Rectal smooth muscle tissue (tissue), 1 donor: ENCODE results near the gene COL12A1.

Experiments
- H3K27ac ChIP-seq: one replicate; pipeline ENCODE4 v1.7.0; 2013; ENCODE audit warnings: low read depth, low read length, inconsistent platforms
- H3K27me3 ChIP-seq: one replicate; pipeline ENCODE4 v1.7.0; 2013; ENCODE audit warnings: low read length; ENCODE audit not compliant: control insufficient read depth, insufficient read depth
- H3K36me3 ChIP-seq: one replicate; pipeline ENCODE4 v1.7.0; 2013; ENCODE audit warnings: low read length; ENCODE audit not compliant: control insufficient read depth, insufficient read depth
- H3K4me1 ChIP-seq: one replicate; pipeline ENCODE4 v1.7.0; 2013; ENCODE audit warnings: low read length; ENCODE audit not compliant: control insufficient read depth, insufficient read depth
- H3K4me3 ChIP-seq: one replicate; pipeline ENCODE4 v1.7.0; 2013; ENCODE audit warnings: low read length
- H3K9ac ChIP-seq: one replicate; pipeline ENCODE4 v1.7.0; 2013; ENCODE audit warnings: low read length

COL12A1 gene

GRCh38 chr6:75167851-75168250 is 38.0 kb downstream of the COL12A1 start:
- Histone ChIP-seq H3K27me3 (no peaks in the 10 kb centered on the region), H3K27ac (peak overlapping the region; percentile 17), H3K4me3 (no peak overlapping the region), H3K9ac (no peak overlapping the region), H3K36me3 (no peaks in the 10 kb centered on the region), H3K4me1 (peaks cover 20% of the 10 kb centered on the region)

GRCh38 chr6:75167325-75167724 is 38.5 kb downstream of the COL12A1 start:
- Histone ChIP-seq H3K27ac (no peak overlapping the region), H3K4me3 (no peak overlapping the region), H3K9ac (no peak overlapping the region), H3K36me3 (no peaks in the 10 kb centered on the region), H3K4me1 (peaks cover 20% of the 10 kb centered on the region), H3K27me3 (no peaks in the 10 kb centered on the region)

GRCh38 chr6:75166773-75167172 is 39.1 kb downstream of the COL12A1 start:
- Histone ChIP-seq H3K9ac (no peak overlapping the region), H3K27ac (no peak overlapping the region)

GRCh38 chr6:75166236-75166635 is 39.6 kb downstream of the COL12A1 start:
- Histone ChIP-seq H3K4me3 (no peak overlapping the region), H3K27ac (no peak overlapping the region)

More at GRCh38 chr6:75166773-75167172, 39.1 kb downstream of the COL12A1 start:
- Histone ChIP-seq H3K36me3 (no peaks in the 10 kb centered on the region), H3K4me1 (peaks cover 19% of the 10 kb centered on the region), H3K4me3 (no peak overlapping the region), H3K27me3 (no peaks in the 10 kb centered on the region)

GRCh38 chr6:75158176-75158575 is 47.7 kb downstream of the COL12A1 start:
- Histone ChIP-seq H3K36me3 (no peaks in the 10 kb centered on the region), H3K9ac (no peak overlapping the region), H3K27ac (no peak overlapping the region), H3K27me3 (no peaks in the 10 kb centered on the region), H3K4me1 (no peaks in the 10 kb centered on the region), H3K4me3 (no peak overlapping the region)

More at GRCh38 chr6:75166236-75166635, 39.6 kb downstream of the COL12A1 start:
- H3K9ac ChIP-seq, result no peak overlapping the region
- H3K4me1 ChIP-seq, result peaks cover 13% of the 10 kb centered on the region
- H3K36me3 ChIP-seq, result no peaks in the 10 kb centered on the region
- no peaks in the 10 kb centered on the region for H3K27me3 ChIP-seq

- Histone ChIP-seq H3K4me1 (no peaks in the 10 kb centered on the region), H3K4me3 (no peak overlapping the region), H3K36me3 (no peaks in the 10 kb centered on the region), H3K27ac (no peak overlapping the region), H3K9ac (no peak overlapping the region), H3K27me3 (no peaks in the 10 kb centered on the region)
Measured at GRCh38 chr6:75157336-75157735, 48.5 kb downstream of the COL12A1 start.

GRCh38 chr6:75156186-75156878 is 49.5 kb downstream of the COL12A1 start:
- Histone ChIP-seq H3K27ac (no peak overlapping the region), H3K9ac (no peak overlapping the region), H3K27me3 (no peaks in the 10 kb centered on the region), H3K36me3 (peaks cover 5% of the 10 kb centered on the region), H3K4me1 (no peaks in the 10 kb centered on the region), H3K4me3 (no peak overlapping the region)

GRCh38 chr6:75155631-75156030 is 50.2 kb downstream of the COL12A1 start:
- Histone ChIP-seq H3K27me3 (no peaks in the 10 kb centered on the region), H3K27ac (no peak overlapping the region), H3K9ac (no peak overlapping the region), H3K36me3 (peaks cover 5% of the 10 kb centered on the region), H3K4me1 (no peaks in the 10 kb centered on the region), H3K4me3 (no peak overlapping the region)

GRCh38 chr6:75154973-75155372 is 50.9 kb downstream of the COL12A1 start:
- no peaks in the 10 kb centered on the region for H3K27me3 ChIP-seq
- H3K27ac ChIP-seq, result no peak overlapping the region
- no peaks in the 10 kb centered on the region for H3K4me1 ChIP-seq
- no peak overlapping the region for H3K4me3 ChIP-seq
- H3K36me3 ChIP-seq, result peaks cover 5% of the 10 kb centered on the region
- H3K9ac ChIP-seq, result no peak overlapping the region

- no peaks in the 10 kb centered on the region for H3K4me1 ChIP-seq
- no peaks in the 10 kb centered on the region for H3K27me3 ChIP-seq
- H3K9ac ChIP-seq, result no peak overlapping the region
- peaks cover 5% of the 10 kb centered on the region for H3K36me3 ChIP-seq
- H3K27ac ChIP-seq, result no peak overlapping the region
- no peak overlapping the region for H3K4me3 ChIP-seq
Measured at GRCh38 chr6:75150685-75151412, 55.0 kb downstream of the COL12A1 start.

- Histone ChIP-seq H3K27me3 (no peaks in the 10 kb centered on the region), H3K36me3 (peaks cover 5% of the 10 kb centered on the region), H3K9ac (no peak overlapping the region), H3K4me3 (no peak overlapping the region), H3K27ac (no peak overlapping the region), H3K4me1 (no peaks in the 10 kb centered on the region)
Measured at GRCh38 chr6:75149696-75150095, 56.2 kb downstream of the COL12A1 start.

GRCh38 chr6:75149240-75149639 is 56.6 kb downstream of the COL12A1 start:
- no peak overlapping the region for H3K27ac ChIP-seq
- peaks cover 5% of the 10 kb centered on the region for H3K36me3 ChIP-seq
- no peak overlapping the region for H3K4me3 ChIP-seq
- H3K27me3 ChIP-seq, result no peaks in the 10 kb centered on the region
- H3K4me1 ChIP-seq, result no peaks in the 10 kb centered on the region
- H3K9ac ChIP-seq, result no peak overlapping the region

GRCh38 chr6:75147512-75147911 is 58.3 kb downstream of the COL12A1 start:
- Histone ChIP-seq H3K4me3 (no peak overlapping the region), H3K36me3 (peaks cover 5% of the 10 kb centered on the region), H3K4me1 (no peaks in the 10 kb centered on the region), H3K27ac (no peak overlapping the region), H3K9ac (no peak overlapping the region), H3K27me3 (no peaks in the 10 kb centered on the region)
